Left colon (tissue), 2 donors: ENCODE results near the gene LRFN2. TPM values are rescaled to one million over a fixed set of nuclear protein-coding genes. Genes with fewer than 3 reads are reported as not detected.

Experiments
- ATAC-seq: fragments of 200-7000 bp; cut with Tn5 transposase; one replicate; pipeline ENCODE4 v1.9.1; 2020; ENCODE audit warnings: mild to moderate bottlenecking, moderate library complexity
- DNase-seq, 2 donors: peaks; one replicate each; pipeline ENCODE4 v3.0.0-alpha.2; 2020
- intact Hi-C, 2 donors: fragments of 100-400 bp; cut with DNase I in 1 of 2; cut with micrococcal nuclease in 1 of 2; formaldehyde crosslinking; loops; one replicate each; pipeline versions ENCODE4 v1.11.2 to v1.14.0; 2022; cut with DNase I, micrococcal nuclease
- long read RNA-seq: library from polyadenylated mRNA; unstranded; transcript quantifications from one replicate; pipeline ENCODE4 v2.0.0, GENCODE V29; 2021
- total RNA-seq, 2 donors: library from RNA; stranded (reverse); fragmentation: NEBNext Ultra II Directional; extraction: Animal tissue kit (Norgen Biotek cat#: 25700); gene quantifications; one replicate each; pipeline ENCODE4 v1.2.1, GENCODE V29; 2021
- donor health status: DM: no; HTN: no; CAD: no.
- donor health status: DM: yes; HTN: yes; CAD: no.

LRFN2 gene
- under 1 TPM; 0.36 to 0.64 TPM for total RNA-seq
- long read RNA-seq = 0 reads

DNA sequence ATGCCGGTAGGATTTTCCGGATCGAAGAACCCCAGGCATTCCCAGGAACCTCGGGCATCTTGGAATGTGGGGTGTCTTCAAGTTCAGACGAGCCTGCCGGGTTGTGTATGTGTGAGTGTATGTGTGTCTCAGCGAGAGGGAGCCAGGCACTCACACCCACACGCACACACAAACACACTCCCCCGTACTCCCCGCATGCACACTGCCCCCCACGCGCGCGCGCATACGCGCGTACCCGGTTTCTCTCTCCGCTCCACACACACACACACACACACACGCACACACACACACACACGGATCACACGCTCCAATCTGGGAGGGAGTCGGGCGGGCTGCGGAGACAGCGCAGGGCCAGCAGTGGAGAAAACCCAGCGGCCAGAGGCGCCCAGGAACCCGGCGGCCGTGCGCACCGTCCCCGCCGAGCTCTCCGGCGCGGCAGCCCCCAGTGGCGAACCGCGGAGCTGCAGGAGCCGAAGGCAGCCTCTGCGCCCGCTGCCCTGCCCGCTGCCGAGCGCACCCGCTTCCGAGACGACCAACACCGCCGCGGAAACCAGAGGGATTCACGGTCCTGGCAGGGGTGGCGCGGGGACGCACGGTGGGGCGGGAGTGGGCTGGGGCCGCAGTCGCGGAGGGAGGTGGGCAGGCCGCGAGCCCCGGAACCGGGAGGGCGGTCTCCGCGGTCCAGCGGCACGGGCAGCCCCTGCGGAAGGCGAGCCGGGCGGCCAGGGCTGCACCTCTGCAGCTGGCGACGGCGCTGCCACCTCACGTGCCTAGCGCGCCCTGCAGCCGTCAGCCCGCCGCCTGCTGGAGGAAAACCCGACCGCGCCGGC is at the start of gene LRFN2:
Gene LRFN2, minus strand, starts transcription at position 125 of the 830 bp plus-strand sequence.
- DNase-seq (peak; percentile 60 to 82), ATAC-seq (peak; percentile 91)
- intact Hi-C loops = no loop called here

- ATAC-seq = no peak
- intact Hi-C loops = no loop called here
- DNase-seq = no peak
Observed at GRCh38 chr6:40634429-40634828, 47.3 kb upstream of the LRFN2 start.

- intact Hi-C loops = no loop called here
- no peak for DNase-seq
- no peak for ATAC-seq
Observed at GRCh38 chr6:40631744-40632143, 44.6 kb upstream of the LRFN2 start.

GRCh38 chr6:40630488-40630887 is 43.3 kb upstream of the LRFN2 start:
- ATAC-seq = no peak
- no peak for DNase-seq
- intact Hi-C loops = no loop called here

- DNase-seq = no peak
- intact Hi-C loops = no loop called here
- no peak for ATAC-seq
Observed at GRCh38 chr6:40630051-40630450, 42.9 kb upstream of the LRFN2 start.

GRCh38 chr6:40629463-40629862 is 42.3 kb upstream of the LRFN2 start:
- intact Hi-C loops = no loop called here
- no peak for DNase-seq
- no peak for ATAC-seq

GRCh38 chr6:40627316-40627715 is 40.2 kb upstream of the LRFN2 start:
- no peak for DNase-seq
- intact Hi-C loops = no loop called here
- no peak for ATAC-seq

DNA sequence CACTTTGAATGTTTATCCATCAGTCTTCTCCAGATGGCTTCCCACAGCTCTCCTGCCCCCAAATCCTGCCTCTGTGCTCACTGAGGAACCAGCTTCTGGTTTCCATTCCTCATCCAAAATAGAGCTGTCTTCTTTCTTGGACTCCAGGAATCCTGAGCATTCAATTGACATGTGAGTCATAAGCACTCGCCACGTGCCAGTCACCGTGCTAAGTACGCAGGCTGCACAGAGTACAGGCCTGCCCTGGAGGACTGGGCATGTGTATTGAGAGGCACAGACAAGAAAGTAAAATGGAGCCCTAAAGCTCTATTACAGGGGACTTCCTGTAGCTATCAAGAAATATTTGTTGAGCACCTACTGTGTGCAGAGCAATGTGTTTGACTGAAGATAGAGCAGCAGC is 39.7 kb upstream of the LRFN2 start:
- DNase-seq (no peak), ATAC-seq (no peak)
- intact Hi-C loops = no loop called here

DNA sequence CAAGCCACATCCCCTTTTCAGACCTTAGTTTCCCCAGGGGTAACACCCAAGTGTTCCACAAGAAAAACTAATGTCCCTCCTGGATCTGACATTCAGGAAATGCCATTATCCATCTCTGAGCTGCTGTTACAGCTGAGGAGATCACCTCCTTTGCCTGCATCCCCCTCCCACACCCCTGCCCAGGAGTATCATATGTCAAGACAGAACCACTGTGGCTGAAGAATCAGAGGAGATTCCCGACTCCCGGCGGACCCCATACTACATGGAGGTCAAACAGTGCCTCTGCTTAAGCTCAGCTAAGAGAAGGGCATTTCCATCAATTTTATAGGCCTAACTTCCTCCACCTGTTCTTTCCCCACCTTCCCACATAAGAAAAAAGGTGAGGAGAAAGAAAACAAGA is 36.8 kb upstream of the LRFN2 start:
- no peak for ATAC-seq
- intact Hi-C loops = no loop called here
- DNase-seq = no peak

DNA sequence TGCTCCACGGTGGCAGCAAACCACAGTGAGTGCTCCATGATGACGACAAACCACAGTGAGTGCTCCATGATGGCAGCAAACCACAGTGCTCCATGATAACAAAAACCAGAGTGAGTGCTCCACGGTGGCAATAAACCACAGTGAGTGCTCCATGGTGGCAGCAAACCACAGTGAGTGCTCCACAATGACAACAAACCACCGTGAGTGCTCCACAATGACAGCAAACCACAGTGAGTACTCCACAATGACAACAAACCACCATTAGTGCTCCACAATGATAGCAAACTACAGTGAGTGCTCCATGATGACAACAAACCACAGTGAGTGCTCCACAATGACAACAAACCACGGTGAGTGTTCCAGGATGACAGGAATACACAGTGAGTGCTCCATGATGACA is 36.0 kb upstream of the LRFN2 start:
- no peak for DNase-seq
- ATAC-seq = no peak
- intact Hi-C loops = no loop called here

- DNase-seq (no peak), ATAC-seq (no peak)
- intact Hi-C loops = no loop called here
Observed at GRCh38 chr6:40620574-40621240, 33.5 kb upstream of the LRFN2 start.

- DNase-seq (no peak), ATAC-seq (no peak)
- intact Hi-C loops = no loop called here
Observed at GRCh38 chr6:40614671-40615070, 27.5 kb upstream of the LRFN2 start.

- DNase-seq (no peak), ATAC-seq (no peak)
- intact Hi-C loops = no loop called here
Observed at GRCh38 chr6:40611912-40612311, 24.7 kb upstream of the LRFN2 start.

- no peak for ATAC-seq
- DNase-seq = no peak
- intact Hi-C loops = no loop called here
Observed at GRCh38 chr6:40611434-40611833, 24.3 kb upstream of the LRFN2 start.

- intact Hi-C loops = no loop called here
- DNase-seq = no peak
- no peak for ATAC-seq
Observed at GRCh38 chr6:40610229-40610628, 23.1 kb upstream of the LRFN2 start.

DNA sequence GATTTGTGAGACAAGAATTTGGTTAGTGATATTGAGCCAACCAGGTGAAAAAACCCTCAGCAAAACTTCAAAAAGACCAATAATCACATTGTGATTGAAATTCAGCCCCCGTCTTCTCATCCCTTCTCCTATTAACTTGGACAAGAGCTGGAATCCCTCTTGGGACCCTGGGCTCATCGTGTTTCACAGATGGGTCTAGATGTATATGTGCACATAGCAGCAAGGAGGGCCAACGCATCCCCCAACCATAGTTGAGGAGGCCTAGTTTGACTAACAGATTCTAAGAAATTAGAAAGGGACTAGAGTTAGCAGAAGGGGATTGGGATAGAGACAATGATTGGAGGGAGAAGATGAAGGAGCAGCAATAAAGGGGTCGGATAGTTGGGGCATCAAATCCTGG is 19.8 kb upstream of the LRFN2 start:
- DNase-seq (no peak), ATAC-seq (no peak)
- intact Hi-C loops = no loop called here

DNA sequence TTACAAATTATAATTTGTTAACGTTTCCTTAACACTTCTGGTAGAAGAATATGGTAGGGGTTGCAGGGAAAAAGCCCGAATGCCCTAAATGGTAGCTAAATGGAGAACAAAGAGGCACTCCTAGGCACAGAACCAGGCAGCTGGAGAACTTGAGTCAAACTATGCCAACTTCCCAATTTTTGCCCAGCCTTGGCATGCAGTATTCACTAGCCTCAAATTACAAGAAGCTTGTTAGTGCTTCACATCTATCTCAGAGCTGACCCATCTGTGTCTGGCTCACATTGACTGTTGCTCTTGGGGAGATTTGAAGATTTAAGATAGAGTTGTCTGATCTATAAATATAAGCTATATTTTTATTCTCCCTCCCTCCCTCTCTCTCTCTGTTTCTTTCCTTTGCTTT is 19.4 kb upstream of the LRFN2 start:
- DNase-seq (no peak), ATAC-seq (no peak)
- intact Hi-C loops = no loop called here

GRCh38 chr6:40604082-40604481 is 16.9 kb upstream of the LRFN2 start:
- ATAC-seq (no peak), DNase-seq (no peak)
- intact Hi-C loops = no loop called here

GRCh38 chr6:40599555-40599954 is 12.4 kb upstream of the LRFN2 start:
- ATAC-seq = peak; percentile 47
- DNase-seq = peak in 1 of 2 donors; percentile 11
- intact Hi-C loops = no loop called here

DNA sequence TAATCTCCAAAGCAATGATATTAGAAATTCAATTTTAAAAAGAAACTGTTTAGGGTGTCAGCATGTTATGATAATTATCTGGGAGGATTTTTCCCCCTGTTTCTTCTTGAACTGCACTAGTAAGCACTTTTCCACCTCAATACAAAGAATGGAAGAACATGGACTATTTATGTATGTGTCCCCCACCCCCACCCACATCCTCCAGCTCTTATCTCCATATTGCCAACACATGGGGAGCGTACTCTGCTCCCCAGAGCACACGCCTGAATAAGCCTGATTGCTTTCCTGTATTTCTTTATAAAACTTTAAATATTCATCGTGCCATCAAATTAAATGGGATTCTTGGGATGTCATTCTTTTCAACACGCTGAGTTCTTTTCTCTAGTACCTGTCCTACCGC is 11.4 kb upstream of the LRFN2 start:
- no peak for ATAC-seq
- intact Hi-C loops = no loop called here
- no peak for DNase-seq

DNA sequence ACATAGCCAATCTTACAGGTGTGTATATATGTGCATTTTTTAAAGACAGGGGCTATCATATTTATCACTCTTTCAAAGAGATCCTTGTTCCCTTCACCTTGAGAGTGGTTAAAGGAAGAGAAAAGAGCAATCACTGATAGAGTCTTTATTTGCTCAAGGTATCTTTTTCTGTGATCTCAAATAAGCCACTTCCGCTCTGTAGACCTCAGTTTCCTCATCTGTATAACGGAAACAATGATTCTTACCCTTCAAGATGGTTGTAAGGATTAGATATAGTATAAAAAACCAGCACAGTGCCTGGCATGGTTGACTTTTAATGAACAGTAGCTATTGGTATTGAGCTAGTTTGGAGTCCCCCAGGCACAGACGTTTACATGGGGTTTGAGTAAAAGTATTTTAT is 10.1 kb upstream of the LRFN2 start:
- no peak for DNase-seq
- intact Hi-C loops = no loop called here
- no peak for ATAC-seq
